HL-60/S4 treated with phorbol 12-myristate 13-acetate at 8.2 ng/mL for 4 days and 3 days (cell line): ENCODE measurements around the gene GRAP.

Source experiments
- in situ Hi-C: fragments of 300-500 bp; cut with MboI; formaldehyde crosslinking; loops from 2 replicates; pipeline ENCODE4 v1.15.0; 2022; ENCODE audit warnings: low sequenced_read_pairs

Gene GRAP

GRCh38 chr17:19003543-19004420 lies 43.0 kb downstream of the GRAP start:
- in situ Hi-C loops: no loop called here

- in situ Hi-C loops: no loop called here
Measured at GRCh38 chr17:19002805-19003542, 43.8 kb downstream of the GRAP start.

GRCh38 chr17:19001907-19002590 lies 44.7 kb downstream of the GRAP start:
- in situ Hi-C loops: no loop called here

GRCh38 chr17:19000531-19001325 lies 46.0 kb downstream of the GRAP start:
- in situ Hi-C loops: no loop called here

GRCh38 chr17:18999911-19000310 lies 46.8 kb downstream of the GRAP start:
- in situ Hi-C loops: no loop called here

GRCh38 chr17:18999394-18999793 lies 47.4 kb downstream of the GRAP start:
- in situ Hi-C loops: no loop called here

- in situ Hi-C loops: no loop called here
Measured at GRCh38 chr17:18997650-18998196, 49.0 kb downstream of the GRAP start.

GRCh38 chr17:18996458-18996857 lies 50.3 kb downstream of the GRAP start:
- in situ Hi-C loops: no loop called here

- in situ Hi-C loops: no loop called here
Measured at GRCh38 chr17:18995220-18995619, 51.5 kb downstream of the GRAP start.

GRCh38 chr17:18994631-18995030 lies 52.1 kb downstream of the GRAP start:
- in situ Hi-C loops: no loop called here

GRCh38 chr17:18993905-18994526 lies 52.7 kb downstream of the GRAP start:
- in situ Hi-C loops: no loop called here

GRCh38 chr17:18992454-18993130 lies 54.2 kb downstream of the GRAP start:
- in situ Hi-C loops: no loop called here

- in situ Hi-C loops: no loop called here
Measured at GRCh38 chr17:18991531-18992315, 55.0 kb downstream of the GRAP start.

GRCh38 chr17:18990331-18990730 lies 56.4 kb downstream of the GRAP start:
- in situ Hi-C loops: no loop called here

GRCh38 chr17:18988546-18989173 lies 58.1 kb downstream of the GRAP start:
- in situ Hi-C loops: no loop called here

- in situ Hi-C loops: no loop called here
Measured at GRCh38 chr17:18987862-18988545, 58.8 kb downstream of the GRAP start.

- in situ Hi-C loops: no loop called here
Measured at GRCh38 chr17:18987230-18987610, 59.5 kb downstream of the GRAP start.
